MM.1S (cell line): ENCODE data around the gene SEC22C.

Experiments
- EZH2 ChIP-seq: fragments of 300-600 bp; sonication (generic); optimal IDR thresholded peaks from 2 replicates; pipeline ENCODE3; 2017; ENCODE audit warnings: low read depth, mild to moderate bottlenecking, antibody characterized with exemption, low read length, mixed read lengths
- EZH2phosphoT487 ChIP-seq: fragments of 300-600 bp; sonication (generic); IDR thresholded peaks from 2 replicates; pipeline ENCODE4 v1.6.1; 2018; ENCODE audit warnings: antibody characterized with exemption, low read length
- TF ChIP-seq, protein P1 (sequence below): fragments of 300-600 bp; sonication (generic); IDR thresholded peaks from 2 replicates; pipeline ENCODE4 v1.5.1; 2016; ENCODE audit warnings: antibody characterized with exemption, low read length, mixed read lengths

DNA sequence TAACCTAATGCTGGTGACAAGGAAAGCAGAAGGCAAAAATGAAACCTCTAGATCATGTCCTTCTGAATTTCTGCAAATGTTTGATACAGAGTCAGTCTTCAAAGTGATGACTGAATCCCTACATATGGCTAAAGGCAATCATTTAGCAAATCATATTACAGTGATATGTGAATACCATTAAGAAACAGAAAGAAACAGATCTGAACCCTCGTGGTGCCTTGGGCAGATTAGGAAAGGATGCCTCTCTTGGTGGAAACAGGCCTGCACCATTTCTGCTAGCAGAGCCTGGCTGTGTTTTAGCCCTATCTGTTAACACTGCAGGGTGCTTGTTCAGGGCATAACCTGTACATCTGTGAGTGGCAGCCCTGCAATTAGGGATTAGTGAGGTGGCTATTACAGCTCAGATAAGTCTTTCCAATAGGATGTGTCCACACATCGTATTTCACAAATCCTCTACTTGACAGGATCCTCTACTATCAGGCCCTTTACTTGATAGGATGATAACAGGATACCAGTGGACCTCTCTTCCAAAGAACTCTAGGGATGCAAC is 12.1 kb downstream of the SEC22C start:
- TF ChIP-seq, protein P1, sequence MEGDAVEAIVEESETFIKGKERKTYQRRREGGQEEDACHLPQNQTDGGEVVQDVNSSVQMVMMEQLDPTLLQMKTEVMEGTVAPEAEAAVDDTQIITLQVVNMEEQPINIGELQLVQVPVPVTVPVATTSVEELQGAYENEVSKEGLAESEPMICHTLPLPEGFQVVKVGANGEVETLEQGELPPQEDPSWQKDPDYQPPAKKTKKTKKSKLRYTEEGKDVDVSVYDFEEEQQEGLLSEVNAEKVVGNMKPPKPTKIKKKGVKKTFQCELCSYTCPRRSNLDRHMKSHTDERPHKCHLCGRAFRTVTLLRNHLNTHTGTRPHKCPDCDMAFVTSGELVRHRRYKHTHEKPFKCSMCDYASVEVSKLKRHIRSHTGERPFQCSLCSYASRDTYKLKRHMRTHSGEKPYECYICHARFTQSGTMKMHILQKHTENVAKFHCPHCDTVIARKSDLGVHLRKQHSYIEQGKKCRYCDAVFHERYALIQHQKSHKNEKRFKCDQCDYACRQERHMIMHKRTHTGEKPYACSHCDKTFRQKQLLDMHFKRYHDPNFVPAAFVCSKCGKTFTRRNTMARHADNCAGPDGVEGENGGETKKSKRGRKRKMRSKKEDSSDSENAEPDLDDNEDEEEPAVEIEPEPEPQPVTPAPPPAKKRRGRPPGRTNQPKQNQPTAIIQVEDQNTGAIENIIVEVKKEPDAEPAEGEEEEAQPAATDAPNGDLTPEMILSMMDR: no peak
- TF ChIP-seq EZH2 (no peak), EZH2phosphoT487 (no peak)
